DND-41 (cell line): ENCODE results near the gene TRAPPC6A.

Source experiments
- ATAC-seq: fragments of 200-7000 bp; cut with Tn5 transposase; 3 replicates; pipeline ENCODE4 v1.9.1; 2021; ENCODE audit warnings: low read depth; ENCODE audit not compliant: insufficient read depth
- DNase-seq: peaks from one replicate; pipeline ENCODE4 v3.0.0-alpha.2; 2020
- H2AFZ ChIP-seq: 2 replicates; pipeline ENCODE4 v1.6.0; 2012; ENCODE audit warnings: low read depth, low read length
- H3K27ac ChIP-seq: 2 replicates; pipeline ENCODE4 v1.5.1; 2012; ENCODE audit warnings: low read length, inconsistent platforms
- H3K27me3 ChIP-seq: fragments of 200-600 bp; sonication (generic); 2 replicates; pipeline ENCODE4 v1.6.0; 2012; ENCODE audit warnings: low read length, mild to moderate bottlenecking, inconsistent platforms; ENCODE audit not compliant: insufficient read depth, poor library complexity
- H3K36me3 ChIP-seq: 2 replicates; pipeline ENCODE4 v1.5.1; 2012; ENCODE audit warnings: low read length, inconsistent platforms; ENCODE audit not compliant: insufficient read depth
- H3K4me1 ChIP-seq: 2 replicates; pipeline ENCODE4 v1.5.1; 2012; ENCODE audit warnings: mild to moderate bottlenecking, low read length; ENCODE audit not compliant: insufficient read depth
- H3K4me2 ChIP-seq: 2 replicates; pipeline ENCODE4 v1.6.0; 2012; ENCODE audit warnings: mild to moderate bottlenecking, moderate library complexity, low read length, inconsistent platforms; ENCODE audit not compliant: insufficient read depth
- H3K4me3 ChIP-seq, 2 experiments: fragments of 200-600 bp in 1 of 2; shearing (Covaris generic) in 1 of 2; 2 replicates each; pipeline ENCODE4 v1.5.1; 2012 to 2016; ENCODE audit warnings: inconsistent platforms in 2 of 2, low read length in 2 of 2, mild to moderate bottlenecking in 2 of 2, low read depth in 1 of 2, moderate library complexity in 1 of 2
- H3K79me2 ChIP-seq: 2 replicates; pipeline ENCODE4 v1.6.0; 2012; ENCODE audit warnings: low read length, inconsistent platforms; ENCODE audit not compliant: insufficient read depth
- H3K9ac ChIP-seq: 2 replicates; pipeline ENCODE4 v1.6.0; 2012; ENCODE audit warnings: low read depth, mild to moderate bottlenecking, inconsistent platforms, low read length, moderate library complexity
- H3K9me3 ChIP-seq: 2 replicates; pipeline ENCODE4 v1.5.1; 2012; ENCODE audit warnings: low read length, moderate library complexity, mild to moderate bottlenecking, inconsistent platforms; ENCODE audit not compliant: insufficient read depth, severe bottlenecking
- H4K20me1 ChIP-seq: 2 replicates; pipeline ENCODE4 v1.6.0; 2012; ENCODE audit warnings: low read length; ENCODE audit not compliant: insufficient read depth
- CTCF ChIP-seq: IDR thresholded peaks from 2 replicates; pipeline ENCODE4 v1.5.1; 2012; ENCODE audit warnings: borderline replicate concordance, low read length, moderate library complexity, mild to moderate bottlenecking; ENCODE audit not compliant: poor library complexity, severe bottlenecking; ENCODE audit errors: extremely low read depth
- EZH2 ChIP-seq: IDR thresholded peaks from 3 replicates; pipeline ENCODE4 v1.6.1; 2012; ENCODE audit warnings: borderline replicate concordance, low read depth, mild to moderate bottlenecking, moderate library complexity, low read length, inconsistent platforms; ENCODE audit not compliant: severe bottlenecking

The TRAPPC6A gene

GRCh38 chr19:45128806-45129205 lies 49.2 kb downstream of the TRAPPC6A start:
- Histone ChIP-seq H3K9me3 (no peaks in the 10 kb centered on the region), H4K20me1 (peaks cover 74% of the 10 kb centered on the region), H3K4me2 (no peak overlapping the region), H3K27ac (no peak overlapping the region), H3K4me1 (no peaks in the 10 kb centered on the region), H3K4me3 (no peak overlapping the region), H2AFZ (no peak overlapping the region), H3K79me2 (peaks cover 86% of the 10 kb centered on the region), H3K9ac (no peak overlapping the region), H3K27me3 (no peaks in the 10 kb centered on the region), H3K36me3 (peaks cover 9% of the 10 kb centered on the region)
- ATAC-seq (no peak), DNase-seq (no peak)
- TF ChIP-seq EZH2: no peak
- TF ChIP-seq CTCF: no peak

- no peaks in the 10 kb centered on the region for H3K9me3 ChIP-seq
- ATAC-seq: no peak
- no peak overlapping the region for H3K9ac ChIP-seq
- H3K27ac ChIP-seq: no peak overlapping the region
- H3K36me3 ChIP-seq: peaks cover 9% of the 10 kb centered on the region
- H4K20me1 ChIP-seq: peaks cover 74% of the 10 kb centered on the region
- TF ChIP-seq CTCF: no peak
- no peaks in the 10 kb centered on the region for H3K4me1 ChIP-seq
- no peak overlapping the region for H3K4me3 ChIP-seq
- no peak overlapping the region for H3K4me2 ChIP-seq
- peaks cover 86% of the 10 kb centered on the region for H3K79me2 ChIP-seq
- no peaks in the 10 kb centered on the region for H3K27me3 ChIP-seq
- no peak for DNase-seq
- no peak overlapping the region for H2AFZ ChIP-seq
These were observed 49.9 kb downstream of the TRAPPC6A start for GRCh38 chr19:45128146-45128545.

- no peak for ATAC-seq
- Histone ChIP-seq H3K27ac (no peak overlapping the region), H2AFZ (no peak overlapping the region), H3K4me2 (no peak overlapping the region), H3K9me3 (no peaks in the 10 kb centered on the region), H3K79me2 (peaks cover 89% of the 10 kb centered on the region), H3K36me3 (peaks cover 6% of the 10 kb centered on the region), H4K20me1 (peaks cover 82% of the 10 kb centered on the region), H3K9ac (no peak overlapping the region), H3K4me3 (no peak overlapping the region), H3K4me1 (no peaks in the 10 kb centered on the region), H3K27me3 (no peaks in the 10 kb centered on the region)
- TF ChIP-seq CTCF (no peak), EZH2 (no peak)
- DNase-seq: no peak
These were observed 51.4 kb downstream of the TRAPPC6A start for GRCh38 chr19:45126654-45127053.

- H3K9ac ChIP-seq: no peak overlapping the region
- H3K4me1 ChIP-seq: no peaks in the 10 kb centered on the region
- H2AFZ ChIP-seq: no peak overlapping the region
- ATAC-seq (peak; percentile 93), DNase-seq (peak; percentile 70)
- no peak overlapping the region for H3K4me2 ChIP-seq
- peaks cover 6% of the 10 kb centered on the region for H3K36me3 ChIP-seq
- TF ChIP-seq CTCF: peak; percentile 91
- TF ChIP-seq EZH2: no peak
- H4K20me1 ChIP-seq: peaks cover 85% of the 10 kb centered on the region
- H3K9me3 ChIP-seq: no peaks in the 10 kb centered on the region
- no peaks in the 10 kb centered on the region for H3K27me3 ChIP-seq
- H3K4me3 ChIP-seq: no peak overlapping the region
- H3K79me2 ChIP-seq: peaks cover 90% of the 10 kb centered on the region
- H3K27ac ChIP-seq: no peak overlapping the region
These were observed 52.0 kb downstream of the TRAPPC6A start for GRCh38 chr19:45125975-45126493.
